ENCODE results near the gene KAT6B.

KAT6B gene

GRCh38 chr10:74994854-74995253 is 168.5 kb downstream of the KAT6B start:
- DNase-seq: no peak

DNA sequence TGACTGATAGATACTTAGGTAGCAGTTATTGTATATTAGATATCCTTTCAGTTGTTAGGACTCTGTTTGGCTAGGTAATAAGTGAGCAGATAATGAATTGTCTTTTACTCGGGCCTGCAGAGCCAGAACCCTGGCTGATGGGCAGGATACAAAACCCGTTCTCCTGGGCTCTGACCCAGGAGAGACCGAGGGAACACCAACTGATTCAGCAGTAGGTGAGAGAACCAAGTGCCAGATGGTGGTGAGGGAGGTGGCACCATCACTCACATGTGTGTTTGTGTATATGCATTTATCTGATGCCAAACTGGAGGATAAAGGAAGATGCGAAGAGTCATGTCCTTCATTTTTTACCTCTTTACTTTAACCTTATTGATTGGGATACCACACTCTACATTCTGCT is 169.4 kb downstream of the KAT6B start:
- no peak for DNase-seq

- no peak for DNase-seq
Measured at GRCh38 chr10:74997163-74997562, 170.8 kb downstream of the KAT6B start.

- no peak for DNase-seq
Measured at GRCh38 chr10:75000748-75001321, 174.4 kb downstream of the KAT6B start.

DNA sequence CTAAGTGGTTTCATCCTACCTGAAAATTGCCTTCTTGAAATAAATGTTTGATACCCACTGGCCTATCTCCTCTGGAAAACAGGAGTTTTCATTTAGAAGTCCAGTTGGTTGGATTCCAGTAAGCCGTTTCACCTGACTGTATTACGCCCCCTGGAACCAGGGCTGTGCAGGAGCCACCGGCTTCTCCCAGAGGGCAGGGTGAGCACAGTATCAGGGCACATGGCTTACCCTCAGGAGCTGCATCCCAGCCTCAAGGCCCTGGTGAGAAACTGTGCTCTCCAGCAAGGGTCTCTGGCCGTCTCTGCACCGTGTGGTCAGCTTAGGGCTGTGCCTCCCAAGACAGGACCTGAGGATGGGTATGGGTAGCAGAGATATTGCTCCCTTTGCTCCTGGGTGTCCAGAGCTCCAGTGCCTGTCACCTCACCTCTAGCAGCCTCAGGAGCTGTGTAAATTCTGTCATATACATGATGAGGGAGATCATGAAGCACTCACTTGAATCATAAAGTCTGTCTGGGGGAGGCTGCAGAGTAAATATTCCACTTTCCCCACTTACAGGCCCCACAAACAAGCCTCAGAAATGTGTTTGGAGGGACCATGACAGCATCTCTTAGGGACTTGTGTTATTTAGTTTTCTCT is 175.4 kb downstream of the KAT6B start:
- DNase-seq: no peak

DNA sequence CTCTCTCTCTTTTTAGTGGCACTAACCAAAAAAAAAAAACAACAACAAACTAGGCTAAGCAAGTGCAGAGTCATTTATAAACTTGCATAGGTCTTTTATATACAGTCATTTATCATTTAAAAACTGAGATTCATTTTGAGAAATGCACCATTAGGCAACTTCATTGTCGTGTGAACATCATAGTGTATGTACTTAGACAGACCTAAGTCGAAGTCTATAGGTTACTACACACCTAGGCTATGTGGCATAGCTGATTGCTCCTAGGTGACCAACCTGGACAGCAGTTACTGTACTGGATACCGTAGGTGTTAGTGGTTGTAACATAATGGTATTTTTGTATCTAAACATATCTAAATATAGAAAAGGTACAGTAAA is 175.9 kb downstream of the KAT6B start:
- no peak for DNase-seq

DNA sequence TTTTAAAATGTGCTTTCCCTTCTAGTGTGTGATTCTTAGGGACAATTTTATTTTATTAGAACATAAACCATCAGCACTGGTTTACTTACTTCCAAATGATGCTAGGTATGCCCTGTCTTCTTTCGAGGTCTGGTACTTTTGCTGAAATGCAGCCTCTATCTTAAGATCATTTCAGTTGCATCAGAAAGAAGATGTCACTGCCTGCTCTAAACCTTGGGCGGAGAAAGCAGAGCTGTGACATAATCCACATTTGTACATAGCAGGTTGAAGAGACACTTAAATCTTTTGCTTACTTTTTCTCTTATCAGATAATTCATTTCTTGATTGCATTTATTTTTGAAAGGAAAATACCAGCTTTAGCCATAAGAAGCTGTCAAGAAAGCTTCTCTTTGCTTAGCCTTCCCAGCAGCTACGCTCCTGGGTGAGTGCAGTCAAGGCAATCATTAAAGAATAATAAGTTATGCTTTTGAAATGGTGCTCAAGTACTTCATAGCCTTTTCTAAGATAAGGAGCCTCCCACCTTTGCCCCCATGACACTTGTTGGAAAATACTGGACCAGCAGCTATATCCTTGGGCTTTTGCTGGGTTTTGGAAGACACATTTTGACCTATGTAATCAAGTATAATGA is 176.7 kb downstream of the KAT6B start:
- no peak for DNase-seq

DNA sequence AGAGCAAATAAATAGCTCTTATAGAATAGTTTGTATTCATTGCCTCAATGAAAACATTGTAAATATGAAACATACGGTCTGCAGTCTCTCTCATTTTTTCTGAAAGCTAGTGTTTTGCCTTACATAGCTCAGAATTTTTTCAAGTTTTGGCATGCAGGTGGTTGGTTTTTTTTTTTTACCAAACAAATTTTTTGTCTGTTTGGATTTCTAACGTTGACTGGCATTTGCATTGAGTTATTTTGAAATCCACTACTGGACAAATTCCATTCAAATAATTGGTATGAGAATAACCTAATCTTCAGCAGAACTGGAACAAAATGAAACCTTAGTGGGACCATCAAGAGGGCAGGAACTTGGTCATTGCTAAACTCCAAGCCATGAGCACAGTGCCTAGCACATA is 177.5 kb downstream of the KAT6B start:
- no peak for DNase-seq

GRCh38 chr10:75007646-75008045 is 181.2 kb downstream of the KAT6B start:
- no peak for DNase-seq

GRCh38 chr10:75008952-75009351 is 182.6 kb downstream of the KAT6B start:
- no peak for DNase-seq

DNA sequence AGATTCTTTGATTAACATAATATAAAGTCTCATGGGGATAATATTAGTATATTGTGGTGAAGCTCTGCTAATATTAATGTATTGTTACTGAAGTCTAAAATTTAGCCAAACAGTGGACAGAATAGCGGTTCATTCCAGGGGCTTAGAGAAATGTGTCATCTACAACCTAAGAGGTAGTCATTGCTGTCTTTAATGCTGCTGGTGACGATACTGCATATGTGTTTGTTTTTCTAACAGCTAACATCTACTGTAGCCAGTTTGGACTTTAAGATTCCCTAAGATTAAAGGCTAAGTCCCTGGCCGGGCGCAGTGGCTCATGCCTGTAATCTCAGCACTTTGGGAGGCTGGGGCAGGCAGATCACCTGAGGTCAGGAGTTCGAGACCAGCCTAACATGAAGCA is 183.0 kb downstream of the KAT6B start:
- no peak for DNase-seq

DNA sequence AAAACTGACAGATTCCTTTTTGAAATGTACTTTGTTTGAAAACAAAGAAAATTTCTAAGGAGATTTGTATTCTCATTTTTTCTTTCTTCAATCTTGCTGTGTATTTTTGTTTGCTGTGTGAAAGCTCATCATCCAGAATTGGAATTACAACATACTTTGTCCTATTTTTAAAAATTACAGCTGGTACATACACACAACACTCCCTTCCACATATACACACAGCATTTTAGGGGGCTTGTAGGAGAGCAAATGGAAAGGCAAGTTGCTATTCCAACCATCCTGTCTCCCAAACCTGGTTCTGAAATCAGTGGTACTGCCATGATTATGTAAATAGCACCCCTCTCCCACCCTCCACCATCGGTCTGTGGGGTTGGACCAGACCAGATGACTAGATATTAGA is 184.0 kb downstream of the KAT6B start:
- no peak for DNase-seq

DNA sequence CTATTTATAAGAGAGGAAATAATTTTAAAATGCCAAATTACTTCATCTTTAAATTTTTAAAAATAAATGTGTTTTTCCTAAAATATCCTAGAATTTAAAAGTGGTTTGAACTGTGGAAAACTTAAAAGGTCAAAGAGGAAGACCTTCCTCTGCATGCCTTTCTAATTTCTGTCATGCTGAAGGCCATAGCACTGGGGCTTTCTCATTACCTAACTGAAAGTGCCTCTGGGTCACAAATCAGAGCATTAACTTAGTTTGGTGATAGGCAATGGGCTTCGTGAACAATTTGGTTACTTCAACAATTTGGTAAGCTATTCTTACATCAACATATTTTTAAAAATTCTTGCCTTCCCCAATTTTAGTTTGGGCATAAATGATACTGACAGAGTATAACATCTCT is 184.8 kb downstream of the KAT6B start:
- no peak for DNase-seq

GRCh38 chr10:75012471-75012870 is 186.1 kb downstream of the KAT6B start:
- no peak for DNase-seq

GRCh38 chr10:75013007-75013406 is 186.6 kb downstream of the KAT6B start:
- DNase-seq: no peak

GRCh38 chr10:75013522-75013921 is 187.1 kb downstream of the KAT6B start:
- DNase-seq: no peak

DNA sequence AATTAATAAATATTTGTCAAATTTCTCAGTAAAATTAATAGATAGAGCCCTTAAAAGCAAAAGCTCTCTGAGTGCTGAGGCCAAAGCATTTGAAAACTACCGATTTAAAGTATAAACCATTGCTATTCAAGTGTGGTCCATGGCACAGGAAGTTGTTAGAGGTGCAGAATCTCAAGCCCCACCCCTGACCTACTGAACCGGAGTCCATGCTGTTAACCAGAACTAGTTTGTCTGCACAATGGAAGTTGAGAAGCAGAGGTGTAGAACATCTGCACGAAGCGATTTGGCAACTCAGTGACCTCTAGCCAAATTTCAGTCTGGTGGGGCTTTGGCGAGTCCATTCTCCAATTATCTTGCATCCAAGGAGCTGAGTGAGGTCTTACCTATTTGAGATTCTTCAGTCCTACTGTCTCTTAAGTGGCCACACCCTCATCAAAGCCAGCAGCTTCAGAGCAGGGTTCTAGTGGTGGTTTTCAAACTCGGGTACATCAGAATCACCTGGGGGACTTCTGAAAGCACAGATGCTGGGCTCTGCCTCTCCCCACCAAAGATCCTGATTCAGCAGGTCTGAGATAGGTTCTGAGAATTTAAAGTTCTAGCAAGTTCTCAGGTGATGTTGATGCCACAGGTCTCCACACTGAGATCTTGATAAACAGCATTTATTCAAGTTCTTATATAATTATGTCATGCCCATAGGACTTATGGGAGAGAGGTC is 188.3 kb downstream of the KAT6B start:
- DNase-seq: no peak

DNA sequence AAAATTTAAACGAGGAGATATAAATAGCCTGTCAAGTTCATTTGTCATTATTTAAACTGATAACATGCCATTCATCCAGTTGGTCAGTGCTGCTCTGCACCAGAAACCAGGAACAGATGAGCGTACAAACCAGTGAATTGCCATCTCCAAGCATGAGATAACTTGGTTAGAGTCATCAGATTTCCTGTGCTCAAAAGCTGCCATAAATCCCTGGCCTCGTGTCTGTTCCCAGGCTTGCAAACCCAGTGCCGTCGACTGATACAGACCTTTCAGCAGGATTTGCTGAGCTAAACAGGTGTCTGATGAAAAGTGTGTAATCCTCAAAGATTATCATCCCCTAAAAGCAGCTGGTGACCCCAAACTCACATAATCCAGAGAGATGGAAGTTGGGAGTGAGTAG is 189.0 kb downstream of the KAT6B start:
- DNase-seq: no peak

GRCh38 chr10:75016325-75016724 is 189.9 kb downstream of the KAT6B start:
- DNase-seq: no peak

DNA sequence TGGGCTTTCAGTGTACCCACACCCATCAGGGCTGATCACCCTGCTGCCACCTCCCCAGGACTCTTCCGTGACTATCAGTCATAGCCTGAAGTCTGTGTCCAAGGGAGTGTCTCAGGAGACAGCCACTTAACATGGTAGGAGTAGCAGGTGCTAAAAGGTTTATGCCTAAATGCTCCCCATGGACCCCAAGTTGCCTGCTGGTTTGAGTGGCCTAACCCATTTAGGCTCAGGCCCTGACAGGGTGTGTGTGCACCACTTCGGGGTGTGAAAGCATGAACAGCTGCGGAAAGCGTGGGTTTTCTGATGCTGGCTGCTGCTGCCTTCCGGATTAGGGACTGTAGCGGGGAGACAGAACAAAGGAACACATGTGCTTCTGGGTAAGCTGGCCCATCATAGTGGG is 191.9 kb downstream of the KAT6B start:
- no peak for DNase-seq

- DNase-seq: no peak
Measured at GRCh38 chr10:75018686-75019307, 192.4 kb downstream of the KAT6B start.

DNA sequence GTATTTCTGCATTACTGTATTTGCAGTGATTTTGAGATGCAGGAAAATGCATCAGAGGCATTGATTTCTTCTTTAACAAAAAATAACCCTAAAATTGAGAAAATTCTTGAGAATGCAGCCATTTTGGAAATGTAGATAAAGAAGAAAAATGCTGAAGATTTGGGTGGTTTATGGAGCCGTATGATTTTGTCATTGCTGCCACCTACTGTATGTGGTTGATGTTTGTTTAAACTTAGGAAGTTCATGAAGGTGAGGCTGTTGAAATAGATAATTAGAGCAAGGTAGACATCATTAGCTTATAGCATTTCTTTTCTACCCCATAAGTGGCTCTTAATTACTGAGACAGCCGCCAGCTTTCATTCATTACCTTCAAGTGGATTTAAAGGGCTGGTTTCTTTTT is 193.0 kb downstream of the KAT6B start:
- no peak for DNase-seq

GRCh38 chr10:75020168-75020567 is 193.8 kb downstream of the KAT6B start:
- no peak for DNase-seq

All from stimulated activated CD4-positive, alpha-beta T cell treated with anti-CD3 and anti-CD28 coated beads, Interleukin-4, amount 100 ng/mL, for 24 hours (primary cell).